Liver (tissue), 9 donors: ENCODE measurements around the gene ABCC2. TPM values are rescaled to one million over a fixed set of nuclear protein-coding genes. Genes with fewer than 3 reads are reported as not detected.

Experiments used
- DNase-seq: peaks from one replicate; pipeline ENCODE4 v3.0.0-alpha.2; 2017; ENCODE audit warnings: low spot score
- H3K27ac ChIP-seq, 2 donors: one replicate each; pipeline ENCODE4 v1.7.0; 2013; ENCODE audit warnings: inconsistent platforms in 2 of 2, low read length in 2 of 2, control low read depth in 1 of 2, low read depth in 1 of 2, mild to moderate bottlenecking in 1 of 2
- H3K27me3 ChIP-seq, 4 donors: one replicate each; pipeline versions ENCODE4 v1.6.1 to v1.7.0; 2013; ENCODE audit warnings: low read length in 3 of 4, inconsistent platforms in 1 of 4, mild to moderate bottlenecking in 1 of 4, moderate library complexity in 1 of 4; ENCODE audit not compliant: control insufficient read depth in 4 of 4, insufficient read depth in 4 of 4
- H3K36me3 ChIP-seq, 4 donors: one replicate each; pipeline versions ENCODE4 v1.6.1 to v1.7.0; 2013; ENCODE audit warnings: low read length in 3 of 4, mild to moderate bottlenecking in 3 of 4, low read depth in 1 of 4, moderate library complexity in 1 of 4; ENCODE audit not compliant: control insufficient read depth in 4 of 4, insufficient read depth in 3 of 4
- H3K4me1 ChIP-seq, 4 donors: one replicate each; pipeline versions ENCODE4 v1.6.1 to v1.7.0; 2013; ENCODE audit warnings: low read length in 3 of 4, mild to moderate bottlenecking in 3 of 4, moderate library complexity in 1 of 4; ENCODE audit not compliant: control insufficient read depth in 4 of 4, insufficient read depth in 4 of 4
- H3K4me3 ChIP-seq, 3 donors: one replicate each; pipeline versions ENCODE4 v1.6.1 to v1.7.0; 2013; ENCODE audit warnings: low read length in 3 of 3, control low read depth in 1 of 3, low read depth in 1 of 3, mild to moderate bottlenecking in 1 of 3
- H3K9ac ChIP-seq, 2 donors: one replicate each; pipeline ENCODE4 v1.7.0; 2013; ENCODE audit warnings: low read length in 2 of 2, mild to moderate bottlenecking in 2 of 2, moderate library complexity in 2 of 2, control low read depth in 1 of 2, low read depth in 1 of 2
- H3K9me3 ChIP-seq, 4 donors: one replicate each; pipeline versions ENCODE4 v1.6.1 to v1.7.0; 2013; ENCODE audit warnings: low read length in 3 of 4; ENCODE audit not compliant: control insufficient read depth in 4 of 4
- CTCF ChIP-seq: fragments of 150-350 bp; IDR thresholded peaks from 2 replicates; pipeline ENCODE4 v1.5.1; 2017; ENCODE audit warnings: improper control_type of control experiment, low read depth, low read length; ENCODE audit not compliant: missing input control
- FOXA1 ChIP-seq: IDR thresholded peaks from 2 replicates; pipeline ENCODE4 v1.6.1; 2016; ENCODE audit warnings: antibody characterized with exemption
- GABPA ChIP-seq, 2 donors: IDR thresholded peaks in 1 of 2; conservative IDR thresholded peaks in 1 of 2; 2 replicates each; pipeline ENCODE4 v1.6.1; 2016; ENCODE audit warnings: antibody characterized with exemption in 2 of 2, mild to moderate bottlenecking in 1 of 2, moderate library complexity in 1 of 2
- HNF4G ChIP-seq: IDR thresholded peaks from 2 replicates; pipeline ENCODE4 v1.6.1; 2016; ENCODE audit warnings: antibody characterized with exemption
- MAX ChIP-seq: IDR thresholded peaks from 2 replicates; pipeline ENCODE4 v1.6.1; 2016; ENCODE audit warnings: antibody characterized with exemption
- REST ChIP-seq: IDR thresholded peaks from 2 replicates; pipeline ENCODE4 v1.6.1; 2016; ENCODE audit warnings: antibody characterized with exemption, mild to moderate bottlenecking
- SP1 ChIP-seq: IDR thresholded peaks from 2 replicates; pipeline ENCODE4 v1.6.1; 2018; ENCODE audit warnings: antibody characterized with exemption, mild to moderate bottlenecking
- TAF1 ChIP-seq: conservative IDR thresholded peaks from 2 replicates; pipeline ENCODE4 v1.6.1; 2016; ENCODE audit warnings: antibody characterized with exemption, mild to moderate bottlenecking
- YY1 ChIP-seq: IDR thresholded peaks from 2 replicates; pipeline ENCODE4 v1.6.1; 2016; ENCODE audit warnings: antibody characterized with exemption, mild to moderate bottlenecking
- ZBTB33 ChIP-seq: IDR thresholded peaks from 2 replicates; pipeline ENCODE4 v1.6.1; 2016; ENCODE audit warnings: antibody characterized with exemption
- WGBS: extraction: QIAGEN DNeasy Blood & Tissue Kit; methylation state at CpG from one replicate; pipeline ENCODE4 v1.1.7; 2013; 5-methylcytosine and 5-hydroxymethylcytosine counted together
- polyA plus RNA-seq, 2 donors: library from polyadenylated mRNA; stranded (reverse) in 1 of 2; unstranded in 1 of 2; fragments of 200-250 nt in 1 of 2; fragments of >200 nt in 1 of 2; fragmentation: Nextera tagmentation in 1 of 2; extraction: Ambion mirVana in 1 of 2; gene quantifications; one replicate each; pipeline versions ENCODE4 v1.2.1 to v1.2.3, GENCODE V29; 2013 to 2015
- total RNA-seq, 2 donors: library from RNA; depleted of rRNA; stranded (reverse); fragments of >200 nt; gene quantifications; one replicate each; pipeline ENCODE4 v1.2.3, GENCODE V29; 2014
- donor health status: healthy.
- donor health status: healthy.
- donor health status: healthy.
- donor health status: healthy.
- donor health status: healthy.

The ABCC2 gene
- total and polyA plus RNA-seq, 4 donors, result 45.6 to 234 (median 70.1) TPM

GRCh38 chr10:99870123-99870730, 87.8 kb downstream of the ABCC2 start:
- 80% methylated on average over 8 of the region's 8 CpGs for WGBS
- Histone ChIP-seq H3K9ac (no peak overlapping the region), H3K27me3 (no peaks in the 10 kb centered on the region), H3K9me3 (no peaks in the 10 kb centered on the region), H3K4me1 (peaks cover 0 to 5% (median 0%) of the 10 kb centered on the region in 4 donors), H3K27ac (no peak overlapping the region), H3K4me3 (no peak overlapping the region), H3K36me3 (peaks cover 0 to under 1% (median 0%) of the 10 kb centered on the region in 4 donors)
- TF ChIP-seq SP1 (no peak), CTCF (no peak), YY1 (no peak)
- no peak for DNase-seq

GRCh38 chr10:99872367-99873162, 90.1 kb downstream of the ABCC2 start:
- Histone ChIP-seq H3K9me3 (no peaks in the 10 kb centered on the region), H3K36me3 (peaks cover under 1 to 18% (median 14%) of the 10 kb centered on the region in 4 donors), H3K4me1 (peaks cover 0 to 5% (median 0%) of the 10 kb centered on the region in 4 donors), H3K9ac (no peak overlapping the region), H3K27ac (no peak overlapping the region), H3K4me3 (no peak overlapping the region), H3K27me3 (no peaks in the 10 kb centered on the region)
- 71% methylated on average over 5 of the region's 5 CpGs for WGBS
- DNase-seq, result no peak
- TF ChIP-seq TAF1 (no peak), HNF4G (no peak), FOXA1 (no peak), SP1 (no peak), CTCF (no peak), GABPA (IDR thresholded peaks at IDR 0.05 in 1 of 2, conservative IDR thresholded peaks at IDR 0.05 in 1 of 2) (no peak), YY1 (no peak), REST (no peak), ZBTB33 (no peak), MAX (no peak)
